ENCODE data around the gene IL26.
"Not testable (repeated sequence)": the region's sequence is repeated elsewhere in the genome, so short reads cannot be mapped to it uniquely, and the experiment has no call there.

Gene IL26

DNA sequence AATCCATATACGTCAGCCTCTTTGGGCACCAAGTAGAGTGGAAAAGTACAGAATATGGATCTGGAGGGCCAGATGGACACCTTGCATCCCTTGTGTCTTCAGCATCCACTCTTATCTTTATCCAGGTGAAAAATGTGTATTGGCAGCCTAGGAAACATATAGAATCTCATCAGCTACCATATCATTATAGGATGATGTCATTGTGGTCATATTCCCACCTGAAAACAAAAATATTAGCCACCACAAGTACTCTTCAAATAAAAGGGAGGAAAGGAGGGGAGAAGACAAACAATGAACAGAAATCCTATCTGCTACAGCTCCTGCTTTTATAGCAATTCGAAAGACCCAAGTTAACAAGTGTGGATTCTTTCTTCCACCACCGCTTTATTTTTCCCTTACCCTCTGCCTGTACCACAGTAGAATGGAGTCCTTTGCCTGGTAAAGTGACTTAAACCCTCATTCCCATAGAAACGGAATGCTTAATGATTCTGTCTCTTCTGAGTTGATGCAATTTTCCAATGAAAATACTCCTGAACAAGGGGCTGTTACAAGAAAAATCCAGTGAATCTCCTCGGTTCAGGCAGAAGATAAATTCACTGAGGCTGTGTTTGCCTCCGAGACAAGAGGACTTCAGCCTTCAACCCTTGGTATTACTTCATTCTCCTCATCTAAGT, 13.8 kb upstream of the IL26 start:
- no peak for DNase-seq (ENCODE audit: low read depth)

DNA sequence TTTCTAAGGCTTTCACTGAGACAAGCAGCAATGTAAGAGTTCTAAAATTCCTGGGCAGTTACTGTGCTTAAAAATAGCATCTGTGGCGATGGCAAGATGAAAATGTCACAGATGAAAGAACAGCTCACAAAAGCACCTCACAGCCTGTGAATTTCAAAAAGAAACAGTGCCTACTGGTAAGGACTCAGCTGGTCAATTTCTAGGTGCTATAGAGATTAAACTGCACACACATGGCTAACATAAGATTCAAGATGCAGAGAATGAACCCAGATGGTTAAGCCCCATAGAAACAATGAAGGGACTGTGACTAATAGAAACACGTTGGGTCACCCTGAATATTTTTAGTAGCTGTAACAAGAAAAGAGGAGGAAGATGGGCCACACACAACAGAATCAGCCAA, 12.0 kb upstream of the IL26 start:
- no peak for DNase-seq (ENCODE audit: low read depth)

DNA sequence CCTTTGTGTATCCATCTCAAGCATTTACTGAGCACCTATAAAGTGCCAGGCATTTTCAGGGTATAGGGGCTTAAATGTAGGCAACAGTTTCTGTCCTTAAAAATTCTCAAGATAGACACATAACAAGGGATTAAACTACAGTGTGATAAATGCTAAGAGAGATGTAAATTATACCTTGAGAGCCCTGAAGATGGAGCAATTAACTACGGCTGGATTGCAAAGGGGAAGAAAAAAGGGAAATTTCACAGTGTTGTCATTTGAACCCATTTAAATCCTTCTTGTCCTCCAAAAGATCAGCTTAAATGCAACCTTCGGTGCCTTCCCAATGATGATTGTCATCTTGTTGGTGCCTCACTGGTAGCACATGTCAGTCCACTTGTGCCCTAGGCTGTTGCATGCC, 11.5 kb upstream of the IL26 start:
- no peak for DNase-seq (ENCODE audit: low read depth)

DNA sequence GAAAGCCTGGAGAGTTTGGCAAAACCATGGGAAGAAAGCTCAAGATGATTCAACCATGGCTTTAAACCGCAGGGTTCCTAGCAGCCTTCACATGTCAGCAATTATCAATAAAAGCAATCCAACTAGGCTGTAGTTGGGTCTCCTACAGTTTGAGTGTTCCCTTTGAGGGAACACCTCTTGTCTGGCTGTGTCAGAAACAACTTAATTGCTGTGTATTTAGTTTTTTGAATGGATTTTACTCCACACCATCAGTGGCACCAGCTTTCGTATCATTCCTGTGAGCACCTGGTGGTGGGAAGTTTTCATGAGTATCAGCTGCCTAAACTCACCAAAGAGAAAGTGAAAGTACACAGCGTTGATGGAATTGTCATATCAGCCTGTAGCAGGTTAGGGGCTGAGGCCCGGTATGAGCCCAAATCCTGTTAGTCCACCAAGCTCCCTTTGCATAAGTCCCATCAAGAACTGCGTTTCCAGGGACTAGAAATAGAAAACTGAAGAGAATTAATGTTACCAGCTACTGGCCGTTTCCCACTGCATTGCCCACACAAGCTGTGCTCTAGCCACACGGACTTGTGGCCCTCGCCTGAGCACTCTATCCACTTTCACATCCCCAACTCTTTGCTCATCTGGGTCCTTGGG, 10.9 kb upstream of the IL26 start:
- no peak for DNase-seq (ENCODE audit: low read depth)

DNA sequence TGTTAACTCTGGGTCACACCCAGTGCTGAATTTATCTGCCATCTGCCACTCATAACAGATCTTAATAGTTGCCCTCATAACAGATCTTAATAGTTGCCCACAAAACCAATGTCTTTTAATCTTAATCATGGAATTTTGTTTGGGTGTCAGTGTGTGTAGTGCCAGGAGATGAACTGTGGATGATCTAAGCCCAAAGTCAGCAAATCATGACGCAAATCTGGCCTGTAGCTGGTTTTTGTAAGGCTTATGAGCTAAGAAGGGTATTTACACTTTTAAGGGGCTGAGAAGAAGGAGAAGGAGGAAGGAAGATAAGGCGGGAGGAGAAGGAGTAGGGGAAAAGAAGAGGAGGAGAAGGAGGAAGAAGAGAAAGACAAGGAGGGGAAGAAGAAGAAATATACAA, 10.0 kb upstream of the IL26 start:
- no peak for DNase-seq (ENCODE audit: low read depth)

DNA sequence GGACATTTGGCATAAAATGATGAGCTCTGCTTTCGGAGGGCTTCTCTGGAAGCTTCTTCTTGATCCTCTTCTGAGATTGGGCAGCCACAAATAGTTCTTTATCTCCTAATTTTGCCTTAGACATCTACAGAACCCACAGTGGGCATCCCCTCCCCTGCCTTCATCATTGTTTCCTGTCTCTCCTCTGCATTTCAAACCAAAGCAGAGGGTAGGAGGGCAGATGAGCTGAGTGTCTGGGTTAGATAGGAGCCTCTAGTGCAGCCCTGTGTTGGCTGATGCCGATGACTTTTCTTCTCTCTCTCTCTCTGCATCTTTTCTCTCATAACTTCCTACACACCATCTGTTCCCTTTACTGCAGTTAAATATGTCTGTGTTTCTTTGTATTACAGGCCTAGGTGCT, 8.5 kb upstream of the IL26 start:
- no peak for DNase-seq (ENCODE audit: low read depth)

DNA sequence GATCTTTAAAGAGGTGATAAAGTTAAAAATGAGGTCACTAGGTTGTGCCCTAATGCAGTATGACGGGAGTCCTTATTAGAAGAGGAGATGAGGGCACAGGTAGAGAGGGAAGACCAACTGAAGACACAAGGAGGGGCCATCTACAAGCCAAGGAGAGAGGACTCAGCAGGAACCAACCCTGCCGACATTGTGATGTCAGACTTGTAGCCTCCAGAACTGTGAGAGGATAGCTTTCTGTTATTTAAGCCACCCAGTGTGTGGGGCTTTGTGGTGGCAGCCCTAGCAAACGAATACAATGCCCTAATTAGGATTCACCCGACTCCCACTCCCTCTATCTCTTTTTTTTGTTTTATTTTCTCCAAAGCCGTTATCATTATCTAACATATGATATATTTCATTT, 7.9 kb upstream of the IL26 start:
- no peak for DNase-seq (ENCODE audit: low read depth)

DNA sequence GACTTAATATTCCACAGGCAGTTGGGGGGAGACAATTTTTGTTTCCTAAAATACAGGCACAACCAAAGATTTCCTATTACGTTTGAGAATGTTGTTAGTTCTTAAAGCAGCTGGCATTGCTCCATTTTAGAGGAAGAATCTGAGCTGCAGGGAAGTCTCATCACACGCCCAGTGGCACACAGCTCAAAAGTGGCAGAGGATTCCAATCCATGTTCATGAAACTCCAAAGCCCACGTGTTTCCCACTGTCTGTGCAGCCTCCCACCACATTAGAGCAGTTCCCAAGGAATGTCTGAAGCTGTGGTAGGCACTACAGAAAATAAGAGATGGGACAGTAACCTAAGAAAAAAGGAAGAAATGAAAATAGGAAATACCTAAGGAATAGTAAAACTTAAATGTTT, 6.1 kb upstream of the IL26 start:
- DNase-seq (ENCODE audit: low read depth): no peak

DNA sequence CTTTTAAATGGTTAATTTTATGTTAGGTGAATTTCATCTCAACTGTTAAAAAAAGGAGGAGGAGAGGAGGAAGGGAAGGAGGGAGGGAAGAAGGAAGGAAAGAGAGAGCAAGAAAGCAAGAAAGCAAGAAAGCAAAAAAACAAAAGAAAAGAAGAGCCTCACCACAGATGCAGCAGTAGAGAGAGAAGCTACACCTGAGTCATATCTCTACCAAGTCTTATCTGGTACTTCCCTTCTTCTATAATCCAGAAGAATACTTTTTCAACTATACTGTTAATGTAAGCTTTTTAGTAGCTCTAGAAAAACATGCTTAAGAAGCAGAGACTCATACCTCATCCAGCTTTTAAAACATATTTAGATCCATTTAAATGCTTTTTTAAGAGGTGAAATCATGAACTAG, 5.6 kb upstream of the IL26 start:
- no peak for DNase-seq (ENCODE audit: low read depth)

DNA sequence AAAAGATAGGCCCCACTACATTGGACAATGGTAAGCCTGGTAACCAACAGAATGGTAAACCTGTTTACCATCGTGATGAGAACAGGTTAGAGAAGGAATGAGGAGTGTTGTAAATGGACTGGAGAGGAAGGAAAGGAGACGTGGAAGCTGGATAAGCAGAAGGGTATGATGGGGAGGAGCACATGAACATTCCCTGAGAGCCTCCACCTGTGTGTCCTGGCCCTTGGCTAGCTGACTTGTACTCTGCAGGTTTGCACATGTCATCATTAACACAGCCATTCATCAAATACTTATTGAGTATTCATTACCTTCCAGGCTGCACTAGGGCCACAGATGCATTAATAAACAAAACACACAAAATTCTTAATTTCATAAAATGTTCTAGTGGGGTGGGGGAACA, 4.3 kb upstream of the IL26 start:
- no peak for DNase-seq (ENCODE audit: low read depth)

DNA sequence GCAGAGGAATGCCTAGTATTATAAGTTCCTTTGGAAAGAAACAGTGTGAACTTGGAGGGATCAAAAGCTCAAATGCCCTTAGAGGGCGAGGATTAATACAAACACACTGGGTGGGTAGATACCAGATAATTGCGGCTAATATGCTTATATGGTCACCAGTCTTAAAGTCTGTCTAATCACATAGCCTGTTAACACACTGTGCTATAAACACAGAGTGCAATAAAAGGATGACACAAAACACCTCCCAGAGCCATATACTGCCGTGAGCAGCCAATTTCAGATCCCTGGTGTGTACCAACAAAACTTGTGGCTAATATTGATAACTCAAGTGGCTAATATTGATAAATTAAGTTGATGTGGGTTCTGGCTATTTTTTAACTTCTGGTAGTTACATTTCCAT, 1.7 kb upstream of the IL26 start:
- no peak for DNase-seq (ENCODE audit: low read depth)

DNA sequence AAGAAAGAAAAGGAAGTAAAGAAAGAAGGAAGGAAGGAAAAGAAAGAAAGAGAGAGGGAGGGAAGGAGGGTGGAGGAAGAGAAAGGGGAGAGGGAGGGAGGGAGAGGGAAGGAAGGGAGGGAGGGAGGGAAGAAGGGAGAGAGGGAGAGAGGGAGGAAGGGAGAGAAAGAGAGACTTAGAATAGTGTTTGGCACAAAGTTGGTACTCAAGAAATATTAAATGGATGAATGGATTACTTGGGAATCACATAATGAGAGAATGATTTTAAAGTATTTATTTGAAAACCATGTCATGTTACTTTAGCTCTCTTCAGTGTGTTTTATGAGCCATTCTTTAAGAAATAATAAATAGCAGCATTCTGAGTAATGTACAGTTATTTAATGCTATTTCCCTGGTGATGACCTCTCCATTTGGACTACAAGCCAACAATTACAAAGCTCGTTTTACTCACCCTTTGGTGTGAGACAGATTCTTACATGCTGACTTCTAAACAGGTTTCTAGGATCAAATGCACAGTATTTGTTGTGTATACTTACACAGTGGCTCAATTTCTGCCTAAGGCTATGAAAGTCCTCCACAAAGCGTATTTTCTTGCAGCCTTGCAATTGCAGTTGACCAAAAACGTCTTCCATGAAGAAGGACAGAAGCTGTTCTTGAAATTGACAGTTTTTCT, 861 bp downstream of the IL26 start:
- no peak for DNase-seq (ENCODE audit: low read depth)

DNA sequence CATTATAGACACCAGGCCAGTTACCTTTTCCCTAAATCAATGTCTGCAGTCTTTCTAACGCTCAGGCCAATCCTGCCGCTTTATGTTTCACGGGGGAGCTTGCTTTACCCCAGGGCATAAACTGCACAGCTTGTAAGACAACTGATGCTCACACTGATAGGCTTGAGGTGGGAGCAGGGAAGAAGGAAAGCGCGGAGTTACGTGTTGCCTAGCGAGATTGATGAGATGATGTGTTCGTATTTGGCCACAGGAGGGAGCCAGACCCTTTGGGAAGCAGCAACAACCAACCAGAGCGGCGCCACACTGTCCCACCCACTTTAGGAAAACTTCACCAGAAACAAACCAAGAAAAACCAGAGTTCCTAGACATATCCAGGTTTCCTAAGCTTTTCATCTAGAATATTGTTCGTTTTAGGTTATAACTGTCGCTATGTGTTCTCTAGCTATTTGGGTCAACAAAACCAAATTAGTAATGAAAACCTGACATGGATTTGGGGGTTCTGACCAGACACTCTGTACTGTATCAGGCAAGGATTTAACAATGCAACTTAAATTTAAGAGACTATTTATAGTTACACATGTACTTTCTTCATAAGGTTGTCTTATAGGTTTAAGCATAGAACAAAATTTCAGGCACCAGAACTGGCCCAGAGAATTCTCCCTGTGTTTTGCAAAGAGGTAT, 2.4 kb downstream of the IL26 start:
- DNase-seq (ENCODE audit: low read depth): peak; percentile 74

DNA sequence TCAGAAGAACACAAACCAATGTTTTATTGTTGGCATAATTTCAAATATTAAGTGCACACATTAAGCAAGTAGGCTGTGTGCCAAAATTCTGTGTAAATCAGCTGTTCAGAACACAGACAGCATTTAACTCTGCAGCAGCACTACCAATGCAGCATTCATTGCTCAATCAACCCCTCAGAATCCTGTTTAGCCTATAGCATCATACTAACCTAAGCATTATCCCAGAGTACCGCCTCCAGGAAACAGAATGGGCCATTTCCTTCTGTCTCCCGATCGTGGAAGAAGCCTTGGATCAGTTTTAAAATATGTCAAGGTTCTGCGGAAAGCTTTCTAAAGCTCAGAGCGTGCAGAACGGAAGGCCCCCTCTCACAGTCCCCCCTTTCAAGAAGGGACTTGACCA, 3.3 kb downstream of the IL26 start:
- DNase-seq (ENCODE audit: low read depth): no peak

DNA sequence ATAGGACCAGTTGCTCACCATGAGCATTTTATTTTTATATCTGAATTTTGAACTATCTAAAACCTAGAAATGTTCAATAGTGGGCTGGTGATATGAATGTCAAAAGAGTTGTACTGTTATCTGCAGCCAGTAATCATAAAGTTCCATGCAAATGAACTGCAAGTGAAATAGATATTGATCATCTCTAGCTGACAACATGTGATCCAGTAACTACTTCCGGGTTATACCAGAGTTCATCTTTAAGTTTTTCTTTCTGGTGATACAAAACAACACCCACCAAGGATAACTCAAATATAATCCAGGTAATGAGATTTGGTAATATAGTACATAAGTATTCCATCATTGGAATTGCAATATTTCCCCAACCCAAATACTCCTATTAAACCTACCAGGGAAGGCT, 4.1 kb downstream of the IL26 start:
- DNase-seq (ENCODE audit: low read depth): no peak

DNA sequence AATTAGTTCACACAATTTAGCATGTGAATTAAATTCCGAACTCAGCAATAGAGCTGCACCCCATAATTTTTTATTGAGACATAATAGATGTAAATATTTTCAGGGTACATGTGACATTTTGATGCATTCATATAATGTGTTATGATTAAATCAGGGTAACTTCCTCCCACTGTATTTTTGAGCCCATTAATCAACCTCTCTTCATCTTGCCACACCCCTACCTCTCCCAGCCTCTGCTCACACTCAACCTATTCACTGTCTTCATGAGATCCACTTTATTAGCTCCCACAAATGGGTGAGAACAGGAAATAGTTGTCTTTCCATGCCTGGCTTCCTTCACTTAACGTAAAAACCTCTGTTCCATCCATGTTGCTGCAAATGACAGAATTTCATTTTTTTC, 14.7 kb downstream of the IL26 start:
- DNase-seq (ENCODE audit: low read depth): no peak

DNA sequence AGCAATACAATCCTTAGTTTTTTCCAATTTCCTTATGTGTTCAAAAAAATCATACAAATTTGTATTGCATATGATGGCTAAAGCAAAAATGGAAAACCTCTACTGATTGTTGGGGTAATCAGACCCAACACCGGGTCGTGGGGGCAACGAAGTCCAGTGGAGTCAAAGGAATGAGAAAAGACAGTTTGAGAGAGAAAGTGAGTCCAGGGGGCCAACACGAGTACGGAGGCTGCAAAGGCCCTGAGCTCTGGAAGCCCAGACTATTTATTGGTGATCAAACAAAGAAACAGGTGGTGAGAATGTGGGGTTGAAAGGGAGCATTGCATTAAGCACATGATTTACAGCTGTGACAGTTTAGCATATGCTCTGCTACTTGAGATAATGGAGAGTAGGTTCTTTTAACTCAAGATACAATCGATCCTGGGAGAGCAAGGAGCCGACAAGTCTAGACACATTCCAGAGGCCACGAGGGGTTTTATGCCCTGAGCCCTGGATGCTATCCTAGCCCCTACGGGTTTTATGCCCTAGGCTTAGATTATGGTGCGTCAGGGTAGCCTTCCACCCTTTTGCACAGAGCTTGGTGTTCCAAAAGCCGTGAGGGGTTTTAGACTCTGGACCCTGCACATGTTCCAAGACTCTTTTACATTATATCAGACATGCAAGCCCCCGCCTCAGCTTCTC, 16.4 kb downstream of the IL26 start:
- DNase-seq (ENCODE audit: low read depth): not testable (repeated sequence)

DNA sequence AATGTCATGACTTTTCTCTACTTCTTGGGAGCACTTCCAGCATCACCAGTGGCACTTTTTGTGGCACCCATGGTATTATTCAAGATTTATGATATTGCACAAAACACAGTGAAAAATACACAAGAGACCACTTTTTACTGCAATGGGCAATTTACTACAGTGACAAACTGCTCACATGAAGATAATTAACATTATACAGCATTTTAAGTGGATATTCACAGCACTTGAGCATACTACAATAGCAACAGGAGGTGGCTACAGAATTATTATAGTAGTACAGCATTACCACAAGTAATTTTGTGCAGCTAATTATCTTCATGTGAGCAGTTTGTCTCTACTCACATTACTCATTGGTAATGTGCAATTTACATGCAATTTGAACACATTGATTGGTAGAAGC, 18.3 kb downstream of the IL26 start:
- DNase-seq (ENCODE audit: low read depth): no peak

DNA sequence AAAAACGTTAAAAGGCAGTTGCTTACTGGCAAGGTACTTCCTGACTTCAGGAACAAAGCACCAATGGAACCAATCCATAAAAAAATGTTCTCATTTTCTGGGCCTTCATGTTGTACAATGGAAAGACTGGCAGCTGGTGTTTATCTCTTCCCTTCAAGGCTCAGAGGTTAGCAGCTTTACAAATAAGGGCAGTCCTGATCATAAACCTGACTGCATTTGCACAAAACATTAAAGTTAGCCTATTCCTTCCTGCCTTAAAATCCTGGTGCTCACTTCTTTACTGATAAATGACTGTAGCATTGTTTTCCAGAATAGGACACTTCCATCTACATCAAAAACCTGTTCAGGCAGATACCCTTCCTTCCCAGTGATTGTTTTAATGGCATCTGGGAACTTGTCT, 19.2 kb downstream of the IL26 start:
- DNase-seq (ENCODE audit: low read depth): no peak

DNA sequence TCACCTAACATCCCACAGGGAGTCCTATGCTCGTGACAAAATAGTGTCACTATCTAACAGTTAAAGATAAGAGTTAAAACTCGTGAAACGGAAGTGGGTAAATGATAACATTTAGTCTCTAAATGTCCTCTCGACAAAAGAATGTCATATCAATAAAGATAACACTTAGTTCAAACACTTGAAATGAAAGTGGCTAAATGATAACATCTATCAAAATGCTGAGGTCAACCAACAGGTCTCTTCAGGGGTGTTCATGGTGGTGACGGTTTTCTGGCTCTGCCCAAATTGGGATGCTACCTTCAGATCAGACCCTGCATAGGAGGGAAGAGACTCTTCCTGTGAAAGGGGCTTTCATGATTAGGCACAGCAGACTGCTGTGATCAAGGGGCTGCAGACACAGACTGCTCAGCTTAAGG, 22.1 kb downstream of the IL26 start:
- no peak for DNase-seq (ENCODE audit: low read depth)

DNA sequence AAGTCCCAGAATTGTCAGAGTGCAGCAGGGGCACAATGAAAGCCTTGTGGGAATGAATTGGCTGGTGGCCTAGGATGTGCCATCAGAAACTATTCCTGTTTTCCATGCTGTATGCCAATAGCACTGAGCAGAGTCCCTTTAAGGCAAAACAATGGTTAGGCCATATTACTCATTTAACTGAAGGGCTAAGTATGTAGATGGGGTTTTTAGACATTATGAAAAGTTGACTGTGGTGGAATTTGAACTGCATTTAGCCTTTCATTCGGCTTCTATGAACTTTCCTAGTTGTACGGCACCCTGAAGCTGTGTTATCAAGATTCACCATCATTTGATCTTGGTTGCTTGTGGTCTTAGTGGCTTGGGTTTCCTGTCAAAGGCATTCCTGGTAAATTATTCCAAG, 24.8 kb downstream of the IL26 start:
- DNase-seq (ENCODE audit: low read depth): no peak

DNA sequence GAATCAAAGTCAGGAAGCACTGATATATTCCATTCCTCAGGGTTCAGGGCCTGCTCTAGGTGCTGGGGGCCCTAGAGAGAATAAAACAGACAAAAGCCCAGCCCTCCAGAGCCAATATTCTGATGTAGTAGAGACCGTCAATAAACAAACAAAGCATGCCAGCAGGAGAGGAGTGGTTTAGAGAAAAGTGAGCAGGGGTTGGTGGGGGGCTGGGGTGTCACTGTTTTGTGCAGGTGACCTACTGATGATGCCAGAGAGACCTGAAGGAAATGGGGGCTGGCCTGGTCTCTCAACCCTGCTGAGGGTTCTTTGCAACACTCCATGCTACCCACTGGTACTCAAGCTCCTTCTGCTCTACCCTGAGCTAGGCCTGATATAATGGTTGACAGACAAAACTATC, 26.5 kb downstream of the IL26 start:
- no peak for DNase-seq (ENCODE audit: low read depth)
